Adrenal gland (tissue), 12 donors: ENCODE data around the gene API5. TPM values are rescaled to one million over a fixed set of nuclear protein-coding genes. Genes with fewer than 3 reads are reported as not detected.

Source experiments
- DNase-seq, 7 donors: peaks; one replicate each; pipeline ENCODE4 v3.0.0-alpha.2; 2019 to 2020
- H3K27ac ChIP-seq, 5 donors: fragments of 200-600 bp; sonication (generic) in 4 of 5; 1 replicate in 3 of 5; 2 replicates in 2 of 5; pipeline versions ENCODE4 v1.5.1 to v1.8.0; 2016 to 2020; ENCODE audit warnings: mild to moderate bottlenecking in 1 of 5
- H3K27me3 ChIP-seq: fragments of 200-600 bp; 2 replicates; pipeline ENCODE4 v1.8.0; 2021
- H3K36me3 ChIP-seq, 2 donors: fragments of 200-600 bp; replicated peaks in 1 of 2; 1 replicate in 1 of 2; 2 replicates in 1 of 2; pipeline versions ENCODE4 v1.5.1 to v1.8.0; 2018 to 2022
- H3K4me1 ChIP-seq, 2 donors: fragments of 200-600 bp; replicated peaks in 1 of 2; 1 replicate in 1 of 2; 2 replicates in 1 of 2; pipeline versions ENCODE4 v1.5.1 to v1.8.0; 2018 to 2021
- H3K4me3 ChIP-seq, 4 donors: fragments of 200-600 bp; sonication (generic) in 3 of 4; one replicate each; pipeline ENCODE4 v1.5.1; 2016 to 2018
- H3K9me3 ChIP-seq, 3 donors: fragments of 200-600 bp; sonication (generic) in 1 of 3; replicated peaks in 1 of 3; 1 replicate in 2 of 3; 2 replicates in 1 of 3; pipeline versions ENCODE4 v1.5.1 to v1.8.0; 2016 to 2021
- POLR2A ChIP-seq, 2 donors: fragments of 450-650 bp; IDR thresholded peaks; one replicate each; pipeline ENCODE4 v1.6.1; 2017; ENCODE audit warnings: antibody characterized with exemption in 2 of 2, mild to moderate bottlenecking in 2 of 2, moderate library complexity in 1 of 2
- WGBS, 4 donors: extraction: QIAGEN DNeasy Blood & Tissue Kit in 2 of 4; methylation state at CpG; one replicate each; pipeline versions ENCODE4 v1.1.5 to v1.1.7; 2013 to 2017; 5-methylcytosine and 5-hydroxymethylcytosine counted together
- intact Hi-C, 2 donors: fragments of 100-400 bp; cut with DNase I; formaldehyde crosslinking; loops; one replicate each; pipeline versions ENCODE4 v1.14.1 to v1.15.0; 2022 to 2023
- polyA plus RNA-seq, 3 donors: library from polyadenylated mRNA; stranded (reverse); fragments of 200-250 nt in 2 of 3; fragments of 350-450 nt in 1 of 3; fragmentation: Illumina TruSeq in 1 of 3; extraction: RNeasy Lipid Tissue Mini Kit (QIAGEN cat#74804) in 1 of 3; gene quantifications; one replicate each; pipeline ENCODE4 v1.2.3, GENCODE V29; 2013 to 2014
- total RNA-seq, 9 donors: library from RNA; depleted of rRNA in 4 of 9; stranded (reverse); fragments of >200 nt in 4 of 9; fragments of 120-200 nt in 1 of 9; fragmentation: NEBNext Ultra II Directional in 1 of 9; extraction: Animal tissue kit (Norgen Biotek cat#: 25700) in 1 of 9; gene quantifications; one replicate each; pipeline versions ENCODE4 v1.1.0 to v1.2.4, GENCODE V29; 2013 to 2023
- TF ChIP-seq, protein P1 (sequence below), 6 experiments: fragments of 450-650 bp in 4 of 6; fragments of 200-600 bp in 2 of 6; sonication (generic) in 1 of 6; IDR thresholded peaks; 1 replicate in 5 of 6; 2 replicates in 1 of 6; pipeline versions ENCODE4 v1.5.1 to v1.8.0; 2016 to 2021; ENCODE audit warnings: antibody characterized with exemption in 6 of 6, mild to moderate bottlenecking in 2 of 6, moderate library complexity in 1 of 6
- donor health status: healthy with polysubstance abuse.
- donor health status: Bipolar disorder and iron deficiency.
- donor health status: DM: yes; HTN: yes; CAD: no.
- donor health status: DM: no; HTN: no; CAD: no.
- donor health status: DM: no; HTN: no; CAD: no.
- donor health status: DM: yes; HTN: yes; CAD: no.

API5 gene
- total and polyA plus RNA-seq, 12 donors, result 15.5 to 118 (median 63.8) TPM

GRCh38 chr11:43269254-43269918 is 42.4 kb upstream of the API5 start:
- WGBS, 4 donors, result 50 to 59% (median 56%) methylated on average over 15 of the region's 15 CpGs
- Histone ChIP-seq H3K27ac (no peak overlapping the region), H3K9me3 (no peaks in the 10 kb centered on the region)

GRCh38 chr11:43270468-43270867 is 41.3 kb upstream of the API5 start:
- Histone ChIP-seq H3K9me3 (no peaks in the 10 kb centered on the region), H3K4me1 (peaks cover 0 to 10% of the 10 kb centered on the region in 2 donors), H3K4me3 (no peak overlapping the region), H3K27ac (no peak overlapping the region), H3K27me3 (no peaks in the 10 kb centered on the region), H3K36me3 (no peaks in the 10 kb centered on the region)
- WGBS, 4 donors, result 86 to 95% (median 92%) methylated on average over 2 of the region's 2 CpGs
- no peak for TF ChIP-seq POLR2A (IDR thresholded peaks at IDR 0.05)
- intact Hi-C loops, result no loop called here
- no peak for DNase-seq

More at GRCh38 chr11:43269254-43269918, 42.4 kb upstream of the API5 start:
- Histone ChIP-seq H3K4me1 (peaks cover 0 to 10% of the 10 kb centered on the region in 2 donors), H3K4me3 (no peak overlapping the region), H3K36me3 (no peaks in the 10 kb centered on the region), H3K27me3 (no peaks in the 10 kb centered on the region)
- intact Hi-C loops, result no loop called here
- DNase-seq, result peak in 1 of 7 donors; percentile 17
- TF ChIP-seq POLR2A (IDR thresholded peaks at IDR 0.05), result no peak
- TF ChIP-seq, protein P1, sequence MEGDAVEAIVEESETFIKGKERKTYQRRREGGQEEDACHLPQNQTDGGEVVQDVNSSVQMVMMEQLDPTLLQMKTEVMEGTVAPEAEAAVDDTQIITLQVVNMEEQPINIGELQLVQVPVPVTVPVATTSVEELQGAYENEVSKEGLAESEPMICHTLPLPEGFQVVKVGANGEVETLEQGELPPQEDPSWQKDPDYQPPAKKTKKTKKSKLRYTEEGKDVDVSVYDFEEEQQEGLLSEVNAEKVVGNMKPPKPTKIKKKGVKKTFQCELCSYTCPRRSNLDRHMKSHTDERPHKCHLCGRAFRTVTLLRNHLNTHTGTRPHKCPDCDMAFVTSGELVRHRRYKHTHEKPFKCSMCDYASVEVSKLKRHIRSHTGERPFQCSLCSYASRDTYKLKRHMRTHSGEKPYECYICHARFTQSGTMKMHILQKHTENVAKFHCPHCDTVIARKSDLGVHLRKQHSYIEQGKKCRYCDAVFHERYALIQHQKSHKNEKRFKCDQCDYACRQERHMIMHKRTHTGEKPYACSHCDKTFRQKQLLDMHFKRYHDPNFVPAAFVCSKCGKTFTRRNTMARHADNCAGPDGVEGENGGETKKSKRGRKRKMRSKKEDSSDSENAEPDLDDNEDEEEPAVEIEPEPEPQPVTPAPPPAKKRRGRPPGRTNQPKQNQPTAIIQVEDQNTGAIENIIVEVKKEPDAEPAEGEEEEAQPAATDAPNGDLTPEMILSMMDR (IDR thresholded peaks at IDR 0.05), result no peak

- Histone ChIP-seq H3K4me1 (no peaks in the 10 kb centered on the region), H3K4me3 (no peak overlapping the region), H3K36me3 (no peaks in the 10 kb centered on the region), H3K9me3 (no peaks in the 10 kb centered on the region), H3K27ac (no peak overlapping the region), H3K27me3 (no peaks in the 10 kb centered on the region)
- TF ChIP-seq POLR2A (IDR thresholded peaks at IDR 0.05), result no peak
- TF ChIP-seq, protein P1 (IDR thresholded peaks at IDR 0.05), result peak in 5 of 6 experiments; percentile 21 to 47 (median 34)
- intact Hi-C loops, result no loop called here
- DNase-seq, result no peak
- 50 to 58% (median 52%) methylated on average over 9 of the region's 9 CpGs for WGBS, 4 donors
Observed at GRCh38 chr11:43278193-43278956, 33.4 kb upstream of the API5 start.

DNA sequence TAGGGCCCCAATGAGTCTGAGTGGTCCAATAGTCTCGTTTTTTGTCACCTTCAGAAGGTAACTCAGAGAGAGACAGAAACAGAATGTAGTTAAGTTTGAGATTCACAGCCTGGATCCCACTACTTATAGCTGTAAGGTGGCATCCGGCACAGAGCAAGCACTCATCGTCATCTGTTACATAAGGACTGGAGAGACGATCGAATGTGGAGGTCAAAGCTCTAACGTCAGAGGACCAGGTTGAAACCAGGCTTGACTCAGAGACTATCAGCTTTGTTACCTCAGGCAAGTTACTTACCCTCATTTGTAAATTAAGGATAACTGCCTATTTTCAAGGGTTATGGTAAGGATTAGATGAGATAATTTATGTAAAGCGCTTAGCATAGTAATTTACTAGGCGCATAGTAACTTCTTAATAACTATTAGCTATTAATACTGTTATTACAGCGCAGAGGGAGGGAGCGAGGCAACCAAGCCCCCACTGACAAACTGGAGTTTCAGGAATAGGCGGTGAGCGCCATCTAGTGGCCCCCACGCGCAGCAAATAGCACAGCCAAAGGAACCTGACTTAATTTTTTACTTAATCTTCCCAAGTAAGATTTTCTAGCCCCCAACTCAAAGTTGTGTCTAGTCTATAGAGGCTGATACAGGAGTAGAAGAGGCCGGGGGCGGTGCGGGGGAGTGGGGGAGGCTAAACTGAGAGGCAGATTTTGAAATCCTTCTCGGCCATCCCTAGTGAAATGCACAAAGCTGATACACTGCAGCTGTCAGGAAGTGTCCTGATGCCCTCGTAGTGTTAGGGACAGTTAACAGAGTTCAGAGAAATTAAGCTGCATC is 29.0 kb upstream of the API5 start:
- no peak overlapping the region for H3K27ac ChIP-seq
- 12 to 15% (median 14%) methylated on average over 19 of the region's 19 CpGs for WGBS, 4 donors
- no peaks in the 10 kb centered on the region for H3K36me3 ChIP-seq
- no peaks in the 10 kb centered on the region for H3K4me1 ChIP-seq
- peak; percentile 28 to 75 (median 40) for DNase-seq
- no peaks in the 10 kb centered on the region for H3K9me3 ChIP-seq
- H3K4me3 ChIP-seq, result no peak overlapping the region
- H3K27me3 ChIP-seq, result no peaks in the 10 kb centered on the region
- TF ChIP-seq POLR2A (IDR thresholded peaks at IDR 0.05), result no peak
- TF ChIP-seq, protein P1 (IDR thresholded peaks at IDR 0.05), result peak; percentile 64 to 93 (median 77)
- intact Hi-C loops, result loop anchor here in 1 of 2 donors (10.0 kb wide), 1 partner anchor 518 kb away; no protein-coding TSS in a partner anchor
